Activated CD4-positive, alpha-beta T cell treated with anti-CD3 and anti-CD28 coated beads for 4 hours (primary cell): ENCODE measurements around the gene PCDHAC1.

Source experiments
- DNase-seq, 2 donors: peaks; one replicate each; pipeline ENCODE4 v3.0.0-alpha.2; 2020

Gene PCDHAC1

GRCh38 chr5:140969880-140970279, 43.8 kb downstream of the PCDHAC1 start:
- no peak for DNase-seq

DNA sequence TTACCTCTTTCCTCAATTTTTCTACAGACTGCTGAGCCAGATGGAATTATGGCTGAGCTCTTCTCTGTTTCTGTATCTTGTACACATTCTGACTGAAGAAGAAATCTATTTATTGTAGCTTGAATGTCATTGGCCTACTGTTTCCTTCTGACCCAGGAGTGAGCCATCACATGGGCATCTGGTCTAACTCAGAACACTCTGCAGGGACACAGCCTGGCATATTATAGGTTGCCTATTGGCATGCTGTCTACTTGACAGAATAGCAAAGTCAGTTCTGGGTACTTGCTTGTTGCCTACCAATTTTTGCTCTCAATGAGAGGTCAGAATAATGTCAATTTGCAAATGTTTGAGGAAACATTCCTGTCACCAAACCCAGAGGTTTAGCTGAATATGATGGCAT, 47.5 kb downstream of the PCDHAC1 start:
- no peak for DNase-seq

DNA sequence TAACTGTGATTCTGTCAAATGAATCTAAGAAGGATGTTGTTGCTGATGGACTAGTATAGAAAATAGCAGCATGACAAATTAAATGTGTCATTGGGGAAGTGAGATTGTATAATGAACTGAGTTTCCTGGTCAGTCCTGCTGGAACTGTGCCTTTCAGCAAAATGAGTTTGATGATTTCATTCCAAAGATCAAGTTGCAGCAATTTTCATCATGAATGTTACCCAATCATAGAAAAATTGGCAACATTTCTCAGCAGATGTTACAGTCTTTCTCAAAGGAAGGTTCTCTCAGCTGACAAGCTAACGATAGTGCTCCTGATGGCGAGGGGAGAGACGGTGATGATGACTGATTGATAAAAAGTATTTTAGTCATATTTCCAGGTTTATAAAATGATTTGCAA, 50.9 kb downstream of the PCDHAC1 start:
- DNase-seq = no peak

DNA sequence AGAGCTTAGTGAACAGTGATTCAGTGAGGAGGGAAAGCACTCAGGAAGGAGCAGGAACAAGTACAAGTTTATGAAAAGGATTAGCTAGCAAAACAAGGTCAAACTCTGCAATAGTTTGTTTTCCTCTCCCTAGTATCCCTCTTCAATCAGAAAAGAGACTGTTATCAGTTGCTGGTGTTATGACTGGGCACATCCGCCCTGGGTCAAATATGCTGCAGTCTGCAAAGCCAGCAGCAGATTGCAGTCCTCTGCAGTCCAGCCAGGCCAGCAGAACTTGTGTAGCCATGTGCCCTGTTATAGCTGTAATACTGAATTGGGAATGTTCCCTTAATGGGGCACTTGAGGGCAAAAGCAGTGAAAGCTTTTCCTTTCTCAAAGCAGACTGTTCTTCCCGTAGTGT, 52.2 kb downstream of the PCDHAC1 start:
- no peak for DNase-seq

- DNase-seq = no peak
Observed at GRCh38 chr5:140978983-140979382, 52.9 kb downstream of the PCDHAC1 start.
